Stomach (tissue), 4 donors: ENCODE measurements around the gene SCFD2.

Experiments used
- CTCF ChIP-seq, 7 experiments: fragments of 450-650 bp in 4 of 7; fragments of 200-600 bp in 3 of 7; sonication (generic) in 3 of 7; IDR thresholded peaks; one replicate each; pipeline ENCODE4 v1.5.1; 2016 to 2019; ENCODE audit warnings: antibody characterized with exemption in 7 of 7, control low read depth in 2 of 7, mild to moderate bottlenecking in 1 of 7
- EP300 ChIP-seq: sonication (generic); formaldehyde crosslinking; IDR thresholded peaks from one replicate; pipeline ENCODE4 v1.6.1; 2017; ENCODE audit warnings: antibody characterized with exemption
- POLR2A ChIP-seq, 4 donors: fragments of 450-650 bp; IDR thresholded peaks; one replicate each; pipeline ENCODE4 v1.6.1; 2016; ENCODE audit warnings: antibody characterized with exemption in 4 of 4, control low read depth in 2 of 4, mild to moderate bottlenecking in 1 of 4, moderate library complexity in 1 of 4

GRCh38 chr4:52852711-52853110 is 513.1 kb downstream of the SCFD2 start:
- TF ChIP-seq CTCF (IDR thresholded peaks at IDR 0.05) (no peak), EP300 (no peak), POLR2A (IDR thresholded peaks at IDR 0.05) (no peak)
